ENCODE data around the gene SNRNP200.
"Not testable (repeated sequence)": the region's sequence is repeated elsewhere in the genome, so short reads cannot be mapped to it uniquely, and the experiment has no call there.

SNRNP200 gene

GRCh38 chr2:96261328-96262003 lies 43.9 kb downstream of the SNRNP200 start:
- DNase-seq (ENCODE audit: low read depth in 2 of 2) = no peak
- no peak overlapping the region for H3K4me3 ChIP-seq (replicated peaks in 1 of 2; ENCODE audit: low read depth in 2 of 2, low read length in 2 of 2)
- TF ChIP-seq CTCF (IDR thresholded peaks at IDR 0.05; ENCODE audit: low read depth, low read length) = no peak

- peak; percentile 44 for TF ChIP-seq CTCF (IDR thresholded peaks at IDR 0.05; ENCODE audit: low read depth, low read length)
- no peak overlapping the region for H3K4me3 ChIP-seq (replicated peaks in 1 of 2; ENCODE audit: low read depth in 2 of 2, low read length in 2 of 2)
- peak; percentile 88 to 93 for DNase-seq (ENCODE audit: low read depth in 2 of 2)
Observed at GRCh38 chr2:96260387-96261260, 44.7 kb downstream of the SNRNP200 start.

- no peak for TF ChIP-seq CTCF (IDR thresholded peaks at IDR 0.05; ENCODE audit: low read depth, low read length)
- no peak overlapping the region for H3K4me3 ChIP-seq (replicated peaks in 1 of 2; ENCODE audit: low read depth in 2 of 2, low read length in 2 of 2)
- DNase-seq (ENCODE audit: low read depth in 2 of 2) = no peak
Observed at GRCh38 chr2:96259497-96259921, 45.8 kb downstream of the SNRNP200 start.

- TF ChIP-seq CTCF (IDR thresholded peaks at IDR 0.05; ENCODE audit: low read depth, low read length) = no peak
- DNase-seq (ENCODE audit: low read depth in 2 of 2) = peak in 1 of 2 donors; percentile 45
Observed at GRCh38 chr2:96258166-96259022, 47.0 kb downstream of the SNRNP200 start.

GRCh38 chr2:96257744-96258143 lies 47.6 kb downstream of the SNRNP200 start:
- DNase-seq (ENCODE audit: low read depth in 2 of 2); H3K4me3 ChIP-seq (replicated peaks in 1 of 2; ENCODE audit: low read depth in 2 of 2, low read length in 2 of 2): not testable (repeated sequence)

More at GRCh38 chr2:96258166-96259022, 47.0 kb downstream of the SNRNP200 start:
- no peak overlapping the region for H3K4me3 ChIP-seq (replicated peaks in 1 of 2; ENCODE audit: low read depth in 2 of 2, low read length in 2 of 2)

GRCh38 chr2:96256611-96257113 lies 48.7 kb downstream of the SNRNP200 start:
- DNase-seq (ENCODE audit: low read depth in 2 of 2) = no peak
- no peak overlapping the region for H3K4me3 ChIP-seq (replicated peaks in 1 of 2; ENCODE audit: low read depth in 2 of 2, low read length in 2 of 2)
- no peak for TF ChIP-seq CTCF (IDR thresholded peaks at IDR 0.05; ENCODE audit: low read depth, low read length)
